Kidney (tissue), 14 donors: ENCODE results near the gene MAN1A1. TPM values are rescaled to one million over a fixed set of nuclear protein-coding genes. Genes with fewer than 3 reads are reported as not detected.

Experiments used
- DNase-seq, 5 donors: peaks; one replicate each; pipeline ENCODE4 v3.0.0-alpha.2; 2013 to 2020
- FAIRE-seq: peaks from 2 replicates; lab custom pipeline; 2012; peaks lifted over from hg19 to GRCh38; lab: Jason Lieb, UNC
- H3K27ac ChIP-seq, 2 donors: one replicate each; pipeline ENCODE4 v1.7.0; 2013; ENCODE audit warnings: low read depth in 2 of 2, low read length in 2 of 2, inconsistent platforms in 1 of 2
- H3K27me3 ChIP-seq: one replicate; pipeline ENCODE4 v1.7.1; 2013; ENCODE audit warnings: low read length, inconsistent platforms; ENCODE audit not compliant: control insufficient read depth, insufficient read depth
- H3K36me3 ChIP-seq, 3 donors: one replicate each; pipeline versions ENCODE4 v1.7.0 to v1.7.1; 2013; ENCODE audit warnings: low read length in 3 of 3, control low read depth in 1 of 3, inconsistent platforms in 1 of 3; ENCODE audit not compliant: insufficient read depth in 3 of 3, control insufficient read depth in 2 of 3
- H3K4me1 ChIP-seq, 3 donors: one replicate each; pipeline versions ENCODE4 v1.7.0 to v1.7.1; 2013; ENCODE audit warnings: low read length in 3 of 3, inconsistent platforms in 1 of 3, low read depth in 1 of 3; ENCODE audit not compliant: control insufficient read depth in 2 of 3, insufficient read depth in 2 of 3
- H3K4me3 ChIP-seq, 3 donors: one replicate each; pipeline versions ENCODE4 v1.7.0 to v1.8.1; 2013; ENCODE audit warnings: low read length in 3 of 3, control low read depth in 1 of 3, inconsistent platforms in 1 of 3
- H3K9ac ChIP-seq, 3 donors: one replicate each; pipeline versions ENCODE4 v1.7.0 to v1.7.1; 2013; ENCODE audit warnings: low read length in 3 of 3, control low read depth in 1 of 3, inconsistent platforms in 1 of 3
- H3K9me3 ChIP-seq, 3 donors: one replicate each; pipeline versions ENCODE4 v1.7.0 to v1.7.1; 2013; ENCODE audit warnings: low read length in 3 of 3, control low read depth in 1 of 3, inconsistent platforms in 1 of 3; ENCODE audit not compliant: control insufficient read depth in 2 of 3, insufficient read depth in 1 of 3
- CTCF ChIP-seq: IDR thresholded peaks from 3 replicates; pipeline ENCODE4 v1.5.1; 2012; ENCODE audit warnings: mild to moderate bottlenecking, moderate library complexity, borderline replicate concordance; ENCODE audit not compliant: insufficient read depth; ENCODE audit errors: extremely low read depth
- intact Hi-C: fragments of 100-400 bp; cut with DNase I; formaldehyde crosslinking; loops from one replicate; pipeline ENCODE4 v1.11.1; 2022
- polyA plus RNA-seq: library from polyadenylated mRNA; stranded (reverse); fragments of 350-450 nt; fragmentation: Illumina TruSeq; extraction: RNeasy Lipid Tissue Mini Kit (QIAGEN cat#74804); gene quantifications from one replicate; pipeline ENCODE4 v1.2.3, GENCODE V29; 2014; ENCODE audit warnings: low read depth, low replicate concordance; ENCODE audit not compliant: insufficient read depth
- total RNA-seq: library from RNA; stranded (reverse); fragmentation: NEBNext Ultra II Directional; extraction: Animal tissue kit (Norgen Biotek cat#: 25700); gene quantifications from one replicate; pipeline ENCODE4 v1.2.1, GENCODE V29; 2021
- donor health status: control.
- donor health status: control.
- donor health status: control.
- donor health status: control.
- donor health status: control.
- donor health status: DM: yes; HTN: yes; CAD: no.
- donor health status: Normal renal cell carcinoma (clear cell type).

The MAN1A1 gene
- total and polyA plus RNA-seq, 2 donors from 2014 or later, result 30.4 to 68.5 TPM

GRCh38 chr6:119299694-119300093 lies 49.9 kb downstream of the MAN1A1 start:
- peaks cover 0 to 2% (median 0%) of the 10 kb centered on the region in 3 donors for H3K36me3 ChIP-seq
- no peak overlapping the region for H3K9ac ChIP-seq
- FAIRE-seq (no peak), DNase-seq (no peak)
- intact Hi-C loops, result no loop called here
- H3K27me3 ChIP-seq, result no peaks in the 10 kb centered on the region
- no peaks in the 10 kb centered on the region for H3K9me3 ChIP-seq
- peaks cover 0 to 13% (median 7%) of the 10 kb centered on the region in 3 donors for H3K4me1 ChIP-seq
- no peak for TF ChIP-seq CTCF
- H3K4me3 ChIP-seq, result no peak overlapping the region
- H3K27ac ChIP-seq, result no peak overlapping the region

DNA sequence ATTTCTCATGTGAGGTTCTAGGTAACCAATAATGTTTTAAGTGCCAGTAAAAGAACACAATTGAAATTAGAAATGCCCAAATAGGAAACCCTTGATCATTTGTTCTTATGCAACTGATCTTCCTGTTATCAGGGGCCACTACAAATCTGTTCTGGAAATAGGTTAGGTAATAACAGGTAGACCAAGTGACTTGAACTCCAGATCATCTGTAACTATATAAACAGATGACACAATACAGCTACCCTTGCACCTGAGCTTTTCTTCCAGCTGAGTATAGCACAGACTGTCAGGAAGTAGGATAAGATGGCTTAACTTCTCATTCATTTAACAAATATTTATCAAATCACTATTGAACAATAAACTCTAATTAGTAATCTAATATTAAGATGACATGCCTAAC lies 52.5 kb downstream of the MAN1A1 start:
- Histone ChIP-seq H3K9ac (no peak overlapping the region), H3K27ac (no peak overlapping the region), H3K36me3 (peaks cover 0 to 2% (median 0%) of the 10 kb centered on the region in 3 donors), H3K9me3 (no peaks in the 10 kb centered on the region), H3K4me1 (peaks cover 0 to 8% (median 4%) of the 10 kb centered on the region in 3 donors), H3K4me3 (no peak overlapping the region), H3K27me3 (no peaks in the 10 kb centered on the region)
- DNase-seq (no peak), FAIRE-seq (no peak)
- intact Hi-C loops, result no loop called here
- TF ChIP-seq CTCF, result no peak

- H3K4me1 ChIP-seq, result peaks cover 0 to 8% (median 4%) of the 10 kb centered on the region in 3 donors
- H3K9ac ChIP-seq, result no peak overlapping the region
- DNase-seq (no peak), FAIRE-seq (no peak)
- no peak for TF ChIP-seq CTCF
- H3K27me3 ChIP-seq, result no peaks in the 10 kb centered on the region
- intact Hi-C loops, result no loop called here
- no peaks in the 10 kb centered on the region for H3K9me3 ChIP-seq
- H3K27ac ChIP-seq, result no peak overlapping the region
- H3K36me3 ChIP-seq, result peaks cover 0 to 2% (median 0%) of the 10 kb centered on the region in 3 donors
- H3K4me3 ChIP-seq, result no peak overlapping the region
Observed at GRCh38 chr6:119296036-119297035, 53.2 kb downstream of the MAN1A1 start.
